ENCODE measurements around the gene LIPT2.
"Not testable (repeated sequence)": the region's sequence is repeated elsewhere in the genome, so short reads cannot be mapped to it uniquely, and the experiment has no call there.

LIPT2 gene

DNA sequence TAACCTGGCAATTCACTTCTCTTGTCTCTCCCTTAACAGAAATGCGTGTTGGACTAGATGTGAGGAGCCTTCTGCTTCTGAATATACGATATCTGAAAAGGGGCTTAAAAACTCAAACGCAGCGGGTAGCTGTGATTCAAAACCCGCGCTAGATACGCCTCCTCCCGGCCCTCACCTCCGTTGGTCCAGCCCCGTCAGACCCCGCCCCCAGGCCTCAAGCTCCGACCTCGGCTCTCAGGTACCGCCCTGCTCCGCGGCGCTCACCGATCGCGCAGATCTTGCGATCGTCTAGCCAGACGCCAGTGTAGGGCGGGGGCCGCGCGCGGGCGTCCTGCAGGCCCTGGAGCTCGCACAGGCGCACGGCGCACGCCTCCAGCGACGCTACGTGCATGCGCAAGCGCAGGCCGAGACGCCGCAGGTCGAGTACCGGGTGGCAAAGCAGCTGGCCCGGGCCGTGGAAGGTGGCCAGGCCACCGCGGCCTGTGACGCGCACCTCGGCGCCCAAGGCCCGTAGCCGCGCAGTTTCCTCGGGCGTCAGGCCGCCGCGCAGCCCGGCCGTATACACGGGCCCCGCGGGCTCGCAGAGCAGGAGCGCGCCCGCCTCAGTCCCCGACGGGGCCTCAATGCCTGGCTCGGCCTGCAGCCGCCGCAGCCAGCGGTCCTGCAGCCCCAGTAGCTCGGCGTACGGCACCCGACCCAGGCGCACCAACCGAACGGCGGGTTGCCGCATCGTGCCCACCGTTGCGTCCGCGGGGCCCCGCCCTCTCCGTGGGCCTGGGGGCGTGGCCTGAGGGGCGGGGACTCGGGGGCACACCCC lies at the start of gene LIPT2:
LIPT2 (minus strand) TSS at position 751 of the 817 bp plus-strand sequence; CDS start at position 730, 21 bp downstream.
- Histone ChIP-seq H3K27me3 (ENCODE audit: control insufficient read depth, insufficient read depth, low read length) (no peaks in the 10 kb centered on the region), H3K9ac (ENCODE audit: low read length) (peak within 1 kb of the TSS; percentile 90), H3K4me3 (ENCODE audit: low read length) (peak within 1 kb of the TSS; percentile 85), H3K27ac (ENCODE audit: low read depth, low read length) (peak within 1 kb of the TSS; percentile 97), H3K4me1 (ENCODE audit: control insufficient read depth, insufficient read depth, low read length) (no peaks in the 10 kb centered on the region), H3K36me3 (ENCODE audit: control insufficient read depth, insufficient read depth, low read length) (no peaks in the 10 kb centered on the region)

DNA sequence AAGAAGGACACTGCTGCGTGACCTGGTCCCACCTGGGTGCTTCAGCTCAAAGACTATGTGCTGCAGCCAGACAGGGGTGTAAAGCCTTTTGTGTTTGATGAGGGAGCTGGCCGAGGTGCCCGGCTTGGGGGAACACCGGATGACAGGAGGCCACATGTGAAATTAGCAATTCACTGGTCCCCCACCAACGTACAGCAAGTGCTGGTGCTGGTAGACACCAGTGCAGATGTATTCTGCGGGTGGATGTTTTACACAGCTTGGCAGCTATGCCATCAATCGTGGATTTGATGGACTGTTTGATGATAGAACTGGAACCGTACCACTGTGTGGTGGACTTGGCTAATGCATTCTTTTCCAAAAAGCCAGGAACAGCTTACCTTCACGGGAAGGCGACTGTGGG lies 47.9 kb upstream of the LIPT2 start:
- no peaks in the 10 kb centered on the region for H3K36me3 ChIP-seq (ENCODE audit: control insufficient read depth, insufficient read depth, low read length)
- no peaks in the 10 kb centered on the region for H3K27me3 ChIP-seq (ENCODE audit: control insufficient read depth, insufficient read depth, low read length)
- H3K27ac ChIP-seq (ENCODE audit: low read depth, low read length), result no peak overlapping the region
- H3K9ac ChIP-seq (ENCODE audit: low read length), result no peak overlapping the region
- H3K4me1 ChIP-seq (ENCODE audit: control insufficient read depth, insufficient read depth, low read length), result no peaks in the 10 kb centered on the region
- H3K4me3 ChIP-seq (ENCODE audit: low read length), result no peak overlapping the region

DNA sequence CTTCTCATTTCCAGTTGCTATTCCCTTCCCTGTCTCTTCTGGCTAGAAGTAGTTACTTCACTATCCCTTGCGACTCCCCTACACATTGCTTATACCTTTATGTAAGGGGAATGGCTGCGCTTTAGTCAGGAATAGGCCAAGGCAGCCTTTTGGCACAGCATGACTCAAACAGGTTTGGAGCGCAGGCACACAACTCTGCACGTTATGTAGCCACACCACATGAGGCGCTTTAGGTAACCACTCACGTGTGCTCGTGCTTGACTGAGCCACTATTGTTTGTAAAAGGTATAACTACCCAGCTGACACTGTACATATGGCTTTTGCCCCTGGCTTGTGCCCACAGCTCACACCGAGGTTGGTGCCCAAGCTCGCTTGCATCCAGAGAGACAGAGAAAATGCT lies 46.7 kb upstream of the LIPT2 start:
- Histone ChIP-seq H3K9ac (ENCODE audit: low read length) (no peak overlapping the region), H3K36me3 (ENCODE audit: control insufficient read depth, insufficient read depth, low read length) (no peaks in the 10 kb centered on the region), H3K27me3 (ENCODE audit: control insufficient read depth, insufficient read depth, low read length) (no peaks in the 10 kb centered on the region), H3K27ac (ENCODE audit: low read depth, low read length) (no peak overlapping the region), H3K4me1 (ENCODE audit: control insufficient read depth, insufficient read depth, low read length) (no peaks in the 10 kb centered on the region), H3K4me3 (ENCODE audit: low read length) (no peak overlapping the region)

DNA sequence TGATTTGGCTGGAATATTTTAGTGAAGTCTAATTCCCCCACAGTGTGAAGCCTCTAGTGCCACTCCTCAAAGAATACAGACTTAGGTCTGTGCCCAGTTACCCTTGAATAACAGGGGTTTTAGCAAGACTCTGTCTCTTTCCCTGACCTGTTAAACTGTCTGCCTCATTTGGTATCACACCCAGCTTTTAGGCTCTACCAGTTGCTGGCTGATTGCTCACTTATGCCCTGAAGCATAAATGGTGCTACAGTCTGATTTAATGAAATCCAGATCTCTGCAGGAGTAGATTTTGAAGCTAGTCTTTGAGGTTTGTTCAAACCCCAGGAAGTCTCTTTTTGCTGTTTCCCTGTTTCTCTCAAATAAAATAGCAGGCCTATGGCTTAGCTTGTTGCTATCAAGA lies 45.2 kb upstream of the LIPT2 start:
- Histone ChIP-seq H3K27ac (ENCODE audit: low read depth, low read length) (no peak overlapping the region), H3K27me3 (ENCODE audit: control insufficient read depth, insufficient read depth, low read length) (no peaks in the 10 kb centered on the region), H3K4me1 (ENCODE audit: control insufficient read depth, insufficient read depth, low read length) (no peaks in the 10 kb centered on the region), H3K9ac (ENCODE audit: low read length) (no peak overlapping the region), H3K4me3 (ENCODE audit: low read length) (no peak overlapping the region), H3K36me3 (ENCODE audit: control insufficient read depth, insufficient read depth, low read length) (no peaks in the 10 kb centered on the region)

DNA sequence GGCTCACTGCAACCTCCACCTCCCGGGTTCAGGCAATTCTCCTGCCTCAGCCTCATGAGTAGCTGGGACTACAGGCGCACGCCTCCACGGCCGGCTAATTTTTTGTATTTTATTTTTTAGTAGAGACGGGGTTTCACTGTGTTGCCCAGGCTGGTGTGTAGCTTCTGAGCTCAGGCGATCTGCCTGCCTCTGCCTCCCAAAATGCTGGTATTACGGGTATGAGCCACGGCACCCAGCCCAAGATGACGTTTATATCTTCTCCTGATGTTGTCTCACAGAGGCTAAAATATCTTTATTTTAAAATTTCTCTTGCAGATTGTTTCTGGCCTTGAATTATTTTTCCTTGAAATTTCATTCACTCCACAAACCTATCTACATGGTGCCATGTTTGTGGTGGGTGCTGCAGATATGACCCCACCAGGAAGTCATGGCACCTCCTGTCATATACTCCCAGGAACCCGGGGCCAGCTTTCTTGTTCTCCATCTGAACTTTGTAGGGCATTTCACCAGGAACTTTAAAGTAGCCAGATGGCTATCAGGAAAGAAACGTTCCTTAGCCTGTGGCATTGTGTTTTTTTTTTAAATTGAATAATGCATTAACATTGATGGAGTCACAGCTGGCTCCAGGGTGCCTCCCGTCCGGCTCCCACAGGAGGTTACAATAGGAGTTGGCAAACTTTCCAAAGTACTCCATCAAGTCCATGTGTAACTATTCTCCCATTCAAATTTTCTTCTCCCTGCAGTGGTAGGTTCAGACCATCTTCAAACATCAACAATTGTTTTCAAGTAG lies 42.0 kb upstream of the LIPT2 start:
- Histone ChIP-seq H3K9ac (ENCODE audit: low read length) (no peak overlapping the region), H3K4me3 (ENCODE audit: low read length) (no peak overlapping the region)

DNA sequence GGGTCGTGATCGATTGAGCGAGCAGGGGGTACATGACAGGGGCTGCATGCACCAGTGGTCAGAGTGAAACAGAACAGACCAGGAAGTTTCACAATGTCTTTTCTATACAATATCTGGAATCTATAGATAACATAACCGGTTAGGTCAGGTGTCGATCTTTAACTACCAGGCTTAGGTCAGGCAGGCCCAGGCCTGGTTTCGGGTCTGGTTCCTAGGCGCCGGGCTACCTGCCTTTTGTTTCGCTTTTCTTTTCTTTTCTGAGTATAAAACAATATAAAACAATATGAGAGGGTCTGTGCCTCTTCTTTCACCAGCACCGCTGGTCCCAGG lies 41.4 kb upstream of the LIPT2 start:
- not testable (repeated sequence) for H3K27me3 ChIP-seq (ENCODE audit: control insufficient read depth, insufficient read depth, low read length); H3K9ac ChIP-seq (ENCODE audit: low read length); H3K36me3 ChIP-seq (ENCODE audit: control insufficient read depth, insufficient read depth, low read length)

More for the DNA sequence above, 42.0 kb upstream of the LIPT2 start:
- no peaks in the 10 kb centered on the region for H3K4me1 ChIP-seq (ENCODE audit: control insufficient read depth, insufficient read depth, low read length)
- H3K27me3 ChIP-seq (ENCODE audit: control insufficient read depth, insufficient read depth, low read length), result no peaks in the 10 kb centered on the region
- no peaks in the 10 kb centered on the region for H3K36me3 ChIP-seq (ENCODE audit: control insufficient read depth, insufficient read depth, low read length)
- no peak overlapping the region for H3K27ac ChIP-seq (ENCODE audit: low read depth, low read length)

DNA sequence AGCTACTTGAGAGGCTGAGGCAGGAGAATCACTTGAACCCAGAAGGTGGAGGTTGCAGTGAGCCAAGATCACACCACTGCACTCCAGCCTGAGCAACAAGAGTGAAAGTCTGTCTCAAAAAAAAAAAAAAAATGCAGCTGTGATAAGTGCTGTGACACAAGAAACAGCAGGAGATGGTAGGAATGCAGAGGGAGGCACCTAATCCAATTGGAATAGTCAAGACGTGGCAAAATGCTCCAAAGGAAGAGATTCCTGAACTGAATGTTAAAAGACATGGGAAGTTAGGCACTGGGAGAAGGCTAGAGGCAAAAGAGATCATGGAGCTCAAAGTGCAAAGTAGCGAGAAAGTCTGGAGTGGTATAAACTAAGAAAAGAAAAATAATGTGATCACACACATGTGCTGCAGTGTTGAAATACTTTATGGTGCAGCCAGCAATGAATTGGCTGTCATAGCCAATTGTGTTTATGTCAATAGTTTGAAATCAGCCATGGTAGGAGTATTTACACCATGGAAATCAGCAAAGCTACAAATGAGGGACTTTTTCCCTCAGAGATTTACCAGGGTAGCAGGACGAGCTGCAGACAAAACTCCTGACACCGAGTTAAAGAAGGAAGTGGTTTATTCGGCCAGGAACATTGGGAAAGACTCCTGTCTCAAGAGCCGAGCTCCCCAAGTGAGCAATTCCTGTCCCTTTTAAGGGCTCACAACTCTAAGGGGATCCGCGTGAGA lies 40.9 kb upstream of the LIPT2 start:
- H3K4me3 ChIP-seq (ENCODE audit: low read length), result no peak overlapping the region
- H3K9ac ChIP-seq (ENCODE audit: low read length), result no peak overlapping the region
- no peaks in the 10 kb centered on the region for H3K27me3 ChIP-seq (ENCODE audit: control insufficient read depth, insufficient read depth, low read length)
- H3K4me1 ChIP-seq (ENCODE audit: control insufficient read depth, insufficient read depth, low read length), result no peaks in the 10 kb centered on the region
- no peak overlapping the region for H3K27ac ChIP-seq (ENCODE audit: low read depth, low read length)
- H3K36me3 ChIP-seq (ENCODE audit: control insufficient read depth, insufficient read depth, low read length), result no peaks in the 10 kb centered on the region

More for the DNA sequence above, 41.4 kb upstream of the LIPT2 start:
- not testable (repeated sequence) for H3K27ac ChIP-seq (ENCODE audit: low read depth, low read length); H3K4me1 ChIP-seq (ENCODE audit: control insufficient read depth, insufficient read depth, low read length); H3K4me3 ChIP-seq (ENCODE audit: low read length)

DNA sequence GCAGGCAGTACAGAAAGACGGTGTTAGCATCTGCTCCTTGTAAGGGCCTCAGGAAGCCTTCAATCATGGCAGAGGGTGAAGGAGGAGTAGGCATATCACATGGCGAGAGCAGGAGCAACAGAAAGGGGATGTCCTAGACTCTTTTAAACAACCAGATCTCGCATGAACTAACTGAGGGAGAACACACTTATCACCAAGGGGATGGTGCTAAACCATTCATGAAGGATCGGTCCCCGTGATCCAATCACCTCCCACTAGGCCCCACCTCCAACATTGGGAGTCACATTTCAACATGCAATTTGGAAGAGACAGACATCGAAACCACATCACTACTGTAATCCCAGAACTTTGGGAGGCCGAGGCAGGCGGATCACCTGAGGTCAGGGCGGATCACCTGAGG lies 39.9 kb upstream of the LIPT2 start:
- no peaks in the 10 kb centered on the region for H3K4me1 ChIP-seq (ENCODE audit: control insufficient read depth, insufficient read depth, low read length)
- H3K36me3 ChIP-seq (ENCODE audit: control insufficient read depth, insufficient read depth, low read length), result no peaks in the 10 kb centered on the region
- H3K27me3 ChIP-seq (ENCODE audit: control insufficient read depth, insufficient read depth, low read length), result no peaks in the 10 kb centered on the region
- no peak overlapping the region for H3K27ac ChIP-seq (ENCODE audit: low read depth, low read length)
- H3K9ac ChIP-seq (ENCODE audit: low read length), result no peak overlapping the region
- H3K4me3 ChIP-seq (ENCODE audit: low read length), result no peak overlapping the region

DNA sequence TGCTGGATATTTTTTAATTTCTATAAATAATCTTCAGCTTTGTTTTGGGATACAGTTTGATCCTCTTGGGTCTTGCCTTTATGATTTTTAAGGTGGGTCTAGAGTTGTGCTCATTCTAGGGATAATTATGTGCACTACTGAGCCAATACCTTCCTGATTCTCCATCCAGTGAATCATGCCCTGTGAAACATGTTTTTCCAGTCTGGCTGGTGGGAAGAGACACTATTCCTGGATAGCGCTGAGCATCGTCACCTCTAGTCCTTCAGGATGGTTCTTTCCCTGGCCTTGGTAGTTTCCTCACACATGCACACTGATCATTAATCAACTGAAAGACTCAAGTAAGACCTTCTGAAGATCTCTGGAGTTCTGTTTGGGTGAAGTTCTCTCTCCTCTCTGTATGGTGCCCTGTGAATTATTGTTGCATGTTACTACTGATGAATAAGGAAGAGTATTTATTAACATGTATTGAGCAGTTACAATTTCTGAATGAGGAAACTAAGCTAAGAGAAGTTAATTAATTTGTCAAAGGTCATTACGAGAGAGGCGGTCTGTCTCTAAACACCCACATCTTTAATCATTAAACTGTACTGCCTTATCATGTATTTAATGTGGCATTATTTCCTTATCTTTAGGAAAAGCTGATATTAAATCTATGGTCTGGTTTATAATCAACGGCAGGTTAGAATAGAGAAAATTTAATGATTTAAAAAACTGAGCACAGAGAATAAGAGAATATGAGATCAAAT lies 39.1 kb upstream of the LIPT2 start:
- H3K9ac ChIP-seq (ENCODE audit: low read length), result no peak overlapping the region
- no peaks in the 10 kb centered on the region for H3K4me1 ChIP-seq (ENCODE audit: control insufficient read depth, insufficient read depth, low read length)
- H3K27ac ChIP-seq (ENCODE audit: low read depth, low read length), result no peak overlapping the region
- no peaks in the 10 kb centered on the region for H3K36me3 ChIP-seq (ENCODE audit: control insufficient read depth, insufficient read depth, low read length)
- H3K27me3 ChIP-seq (ENCODE audit: control insufficient read depth, insufficient read depth, low read length), result no peaks in the 10 kb centered on the region
- no peak overlapping the region for H3K4me3 ChIP-seq (ENCODE audit: low read length)

DNA sequence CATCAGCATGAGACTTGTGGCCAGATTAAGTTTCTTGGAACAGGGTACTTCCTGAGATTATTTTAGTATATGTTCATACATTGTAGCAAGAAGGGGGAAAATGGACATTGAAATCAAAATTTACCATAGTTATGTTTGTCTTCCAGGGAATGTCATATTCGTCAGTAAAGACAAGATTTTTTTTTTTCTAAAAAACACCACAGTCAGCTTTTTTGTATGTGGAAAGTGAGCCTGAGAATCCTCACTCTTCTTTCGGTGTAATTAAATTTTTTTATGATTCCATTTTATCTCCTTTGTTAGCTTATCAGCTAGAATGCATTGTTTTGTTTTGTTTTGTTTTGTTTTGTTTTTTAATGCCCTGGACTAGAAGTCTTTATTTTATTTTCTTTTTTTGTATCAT lies 31.5 kb upstream of the LIPT2 start:
- Histone ChIP-seq H3K36me3 (ENCODE audit: control insufficient read depth, insufficient read depth, low read length) (no peaks in the 10 kb centered on the region), H3K27ac (ENCODE audit: low read depth, low read length) (no peak overlapping the region)

DNA sequence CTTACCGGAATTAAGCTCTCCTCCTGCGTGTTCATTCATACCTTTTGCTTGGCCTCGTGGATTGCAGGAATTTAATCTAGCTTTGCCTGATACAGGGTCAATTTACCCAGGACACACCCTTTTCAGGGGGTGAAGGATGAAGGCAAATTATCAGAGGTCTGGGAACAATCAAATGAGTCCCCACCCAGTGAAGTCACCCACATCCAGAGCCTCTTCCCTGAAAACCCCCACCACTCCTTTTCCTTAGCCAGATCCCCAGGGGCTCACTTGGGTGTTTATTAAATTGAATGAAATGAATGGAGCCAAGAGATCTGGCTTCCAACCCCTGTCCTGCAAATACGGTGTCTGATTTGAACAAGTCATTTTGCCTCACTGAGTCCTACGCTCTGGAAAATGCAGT lies 31.0 kb upstream of the LIPT2 start:
- H3K27ac ChIP-seq (ENCODE audit: low read depth, low read length), result no peak overlapping the region

More for the DNA sequence above, 31.5 kb upstream of the LIPT2 start:
- Histone ChIP-seq H3K27me3 (ENCODE audit: control insufficient read depth, insufficient read depth, low read length) (no peaks in the 10 kb centered on the region), H3K9ac (ENCODE audit: low read length) (no peak overlapping the region), H3K4me1 (ENCODE audit: control insufficient read depth, insufficient read depth, low read length) (no peaks in the 10 kb centered on the region), H3K4me3 (ENCODE audit: low read length) (no peak overlapping the region)

DNA sequence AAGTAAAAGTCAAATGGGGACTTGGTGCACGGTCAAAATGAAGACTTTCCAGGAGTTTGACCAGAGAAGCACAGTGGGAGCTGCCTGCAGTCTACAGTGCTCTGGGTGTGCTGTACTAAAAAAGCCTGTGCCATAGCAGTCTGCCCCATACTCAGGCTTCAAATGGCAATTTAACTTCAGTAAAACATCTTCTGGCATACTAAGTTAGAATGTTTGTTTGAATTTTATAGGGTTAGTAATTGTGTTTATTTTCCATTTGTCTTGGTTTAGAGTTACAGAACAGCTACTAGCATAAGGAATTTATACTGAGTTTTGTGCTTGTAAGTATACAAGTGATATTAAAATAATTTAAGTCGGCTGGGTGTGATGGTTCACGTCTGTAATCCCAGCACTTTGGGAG lies 29.3 kb upstream of the LIPT2 start:
- Histone ChIP-seq H3K4me1 (ENCODE audit: control insufficient read depth, insufficient read depth, low read length) (no peaks in the 10 kb centered on the region), H3K27ac (ENCODE audit: low read depth, low read length) (no peak overlapping the region), H3K9ac (ENCODE audit: low read length) (no peak overlapping the region), H3K27me3 (ENCODE audit: control insufficient read depth, insufficient read depth, low read length) (no peaks in the 10 kb centered on the region), H3K4me3 (ENCODE audit: low read length) (no peak overlapping the region), H3K36me3 (ENCODE audit: control insufficient read depth, insufficient read depth, low read length) (no peaks in the 10 kb centered on the region)

More for the DNA sequence above, 31.0 kb upstream of the LIPT2 start:
- H3K9ac ChIP-seq (ENCODE audit: low read length), result no peak overlapping the region
- no peaks in the 10 kb centered on the region for H3K36me3 ChIP-seq (ENCODE audit: control insufficient read depth, insufficient read depth, low read length)
- no peak overlapping the region for H3K4me3 ChIP-seq (ENCODE audit: low read length)
- no peaks in the 10 kb centered on the region for H3K27me3 ChIP-seq (ENCODE audit: control insufficient read depth, insufficient read depth, low read length)
- H3K4me1 ChIP-seq (ENCODE audit: control insufficient read depth, insufficient read depth, low read length), result no peaks in the 10 kb centered on the region
